ENCODE data around the gene ADPRHL1.
"Not testable (repeated sequence)": the region's sequence is repeated elsewhere in the genome, so short reads cannot be mapped to it uniquely, and the experiment has no call there.

Gene ADPRHL1

DNA sequence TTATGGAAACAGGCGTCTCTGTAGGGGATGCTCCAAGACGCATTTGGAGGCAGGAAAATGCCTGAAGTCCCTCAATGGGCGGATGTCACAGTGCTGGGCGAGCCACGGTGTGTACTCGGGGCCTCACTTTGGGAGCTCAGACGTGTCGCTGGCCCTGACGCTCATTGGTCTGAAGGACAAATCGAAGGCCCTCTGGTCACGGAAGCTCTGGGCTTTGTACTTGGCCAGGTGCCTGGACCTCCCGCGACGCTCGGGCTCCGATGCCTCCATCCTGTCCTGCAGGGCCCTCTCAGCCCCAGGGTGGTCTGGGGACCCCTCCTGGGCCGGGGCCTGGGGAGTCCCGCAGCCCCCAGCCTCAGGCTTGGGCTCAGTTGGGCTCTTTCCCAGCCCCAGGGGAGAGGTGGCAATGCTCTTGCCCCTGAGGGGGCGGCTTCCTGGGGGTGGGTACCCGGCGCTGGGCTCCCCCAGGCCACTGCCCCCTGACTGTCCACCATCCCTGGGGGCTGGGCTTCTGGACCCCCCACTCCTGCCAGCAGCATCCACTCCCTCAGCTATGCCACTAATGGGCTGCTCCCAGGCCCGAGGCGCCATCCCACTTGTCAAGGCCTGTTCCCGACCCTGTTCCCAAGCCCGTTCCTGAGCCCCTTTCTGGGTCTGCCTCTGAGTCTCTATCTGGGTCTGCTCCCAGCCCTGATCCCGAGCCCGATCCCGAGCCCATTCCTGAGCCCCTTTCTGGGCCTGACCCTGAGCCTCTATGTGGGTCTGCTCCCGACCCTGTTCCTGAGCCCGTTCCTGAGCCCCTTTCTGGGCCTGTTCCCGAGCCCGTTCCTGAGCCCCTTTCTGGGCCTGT is 49.8 kb downstream of the ADPRHL1 start:
- DNase-seq (ENCODE audit: low read depth in 2 of 2): no peak

DNA sequence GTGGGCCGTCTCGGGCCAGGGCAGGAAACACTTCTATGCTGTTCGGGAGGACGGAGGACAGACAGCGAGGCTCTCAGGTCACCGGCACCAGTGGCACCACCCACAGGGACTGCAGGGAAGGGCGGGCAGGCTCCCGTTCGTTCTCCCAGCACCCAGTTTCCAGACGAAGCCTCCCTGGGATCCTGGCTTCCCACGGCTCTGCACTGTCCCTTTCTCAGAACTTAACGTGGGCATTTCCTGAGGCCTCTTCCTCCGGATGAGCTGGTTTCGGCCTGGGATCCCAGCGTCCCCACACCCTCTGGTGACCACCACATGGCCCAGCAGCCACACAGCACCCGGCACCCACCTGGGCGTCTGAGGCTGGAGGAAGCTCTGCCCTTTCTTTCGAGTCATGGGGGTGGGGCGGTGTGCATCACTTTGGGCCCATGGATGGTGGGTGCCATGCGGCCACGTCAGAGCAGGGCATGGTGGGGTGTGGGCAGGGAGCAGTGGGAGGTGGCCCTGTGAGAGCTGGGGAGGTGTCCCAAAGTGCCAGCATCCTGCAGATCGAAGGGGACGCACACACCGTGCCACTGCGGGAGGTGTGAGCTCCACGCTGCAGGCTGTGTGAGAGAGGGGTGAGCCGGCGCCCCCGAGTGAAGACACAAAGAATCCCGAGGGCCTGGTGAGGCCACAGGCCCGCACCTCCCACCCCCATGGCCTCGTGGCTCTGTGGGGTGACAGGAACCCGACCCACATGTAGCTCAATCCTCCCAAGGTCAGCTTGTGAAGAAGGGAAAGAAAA is 50.6 kb downstream of the ADPRHL1 start:
- no peak for DNase-seq (ENCODE audit: low read depth in 2 of 2)

DNA sequence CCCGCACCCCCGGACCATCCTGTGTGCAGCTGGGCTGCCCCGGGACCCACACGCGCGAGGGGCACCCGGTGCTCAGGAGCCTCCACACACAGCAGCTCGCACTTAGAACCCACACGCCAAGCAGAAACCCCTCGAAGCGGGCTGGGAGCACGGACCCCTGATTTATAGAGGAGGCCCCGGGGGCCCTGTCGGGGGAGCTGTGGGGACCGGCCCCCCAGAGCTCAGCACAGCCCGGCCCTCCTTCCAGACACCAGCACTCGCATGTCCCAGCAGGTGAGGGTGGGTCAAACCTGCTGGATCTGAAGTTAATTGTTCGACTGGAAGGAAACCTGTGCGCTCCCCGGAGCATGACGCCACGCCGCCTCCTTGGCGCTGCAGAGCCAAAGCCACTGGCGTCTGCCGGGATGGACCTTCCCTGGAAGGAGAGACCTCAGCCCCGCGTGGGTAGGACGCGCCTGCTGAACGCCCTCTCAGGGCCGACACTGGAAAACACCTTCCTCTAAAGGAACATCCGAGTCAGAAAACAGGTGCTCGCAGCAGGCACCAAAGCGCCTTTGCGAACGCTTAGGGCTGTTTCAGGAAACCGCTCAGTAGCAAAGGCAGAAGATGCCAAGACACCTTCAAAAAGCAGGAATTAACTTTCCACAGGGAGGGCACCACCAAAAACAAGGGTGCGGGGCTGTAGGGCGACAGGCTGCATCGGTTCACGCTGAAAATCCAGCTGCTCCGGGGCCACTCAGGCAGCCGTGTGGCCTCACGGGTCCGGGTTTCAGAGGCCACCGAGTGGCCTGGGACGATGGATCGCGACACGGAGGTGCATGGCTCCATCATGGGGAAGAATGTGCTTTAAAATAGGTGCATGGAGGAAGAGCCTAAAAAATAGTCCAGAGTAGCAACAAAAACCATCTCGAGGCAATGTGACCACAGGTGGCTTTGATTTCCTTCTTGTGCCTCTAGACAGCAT is 51.6 kb downstream of the ADPRHL1 start:
- no peak for DNase-seq (ENCODE audit: low read depth in 2 of 2)

DNA sequence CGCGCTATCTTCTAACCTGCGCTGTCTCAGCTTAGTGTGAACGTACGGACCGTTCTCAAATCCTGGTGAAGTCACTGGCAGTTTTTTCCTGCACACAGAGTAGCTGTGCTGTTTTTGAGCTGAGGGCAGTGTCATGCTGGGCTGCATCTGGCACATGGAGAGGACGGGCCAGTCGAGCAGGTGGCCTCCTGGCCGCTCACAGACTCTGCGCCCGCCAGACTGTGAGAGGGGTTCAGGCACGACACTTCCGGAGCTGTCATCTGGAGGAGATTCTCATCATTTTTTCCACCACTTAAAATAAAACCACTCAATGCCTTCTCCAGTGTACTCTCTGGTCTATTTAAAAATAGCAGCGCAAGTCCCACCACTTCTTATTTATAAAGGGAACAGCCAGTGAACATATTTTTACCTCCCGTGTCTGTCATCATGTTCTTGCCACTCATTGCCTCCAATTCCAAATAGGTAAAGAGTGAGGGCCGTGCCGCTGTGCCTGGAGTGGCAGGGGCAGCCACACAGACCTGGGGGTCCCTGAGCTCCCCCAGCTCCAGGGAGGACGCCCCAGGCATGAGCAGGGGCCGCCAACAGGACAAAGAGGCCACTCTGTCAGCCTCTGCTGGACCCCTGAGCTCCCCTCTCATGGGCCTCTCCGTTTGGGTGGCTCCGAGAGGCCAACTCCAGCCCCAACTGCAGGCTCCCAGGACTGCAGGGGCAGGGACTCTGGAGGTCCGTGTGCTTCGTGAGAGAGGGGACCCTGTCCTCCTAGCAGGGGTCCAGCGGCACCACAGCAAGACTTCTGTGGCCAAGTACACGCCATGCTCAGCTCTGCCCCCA is 52.5 kb downstream of the ADPRHL1 start:
- no peak for DNase-seq (ENCODE audit: low read depth in 2 of 2)

DNA sequence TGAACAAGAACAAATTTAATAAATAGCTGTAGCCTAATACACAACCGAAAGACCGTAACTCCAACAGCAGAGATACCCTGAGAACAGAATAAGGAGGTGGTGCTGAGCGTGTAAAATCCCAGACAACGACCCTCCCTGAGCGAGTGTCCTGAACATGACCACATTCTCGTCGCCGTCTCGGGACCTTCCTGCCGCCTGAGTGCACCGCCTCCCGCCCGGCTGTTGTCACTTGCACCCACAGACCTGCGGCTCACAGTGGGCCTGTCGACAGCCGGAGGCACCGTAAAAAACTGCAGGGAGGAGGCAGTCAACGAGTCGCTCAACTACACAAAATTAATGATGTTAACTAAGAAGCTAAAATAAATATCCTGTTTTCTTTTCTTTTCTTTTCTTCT is 53.5 kb downstream of the ADPRHL1 start:
- no peak for DNase-seq (ENCODE audit: low read depth in 2 of 2)

DNA sequence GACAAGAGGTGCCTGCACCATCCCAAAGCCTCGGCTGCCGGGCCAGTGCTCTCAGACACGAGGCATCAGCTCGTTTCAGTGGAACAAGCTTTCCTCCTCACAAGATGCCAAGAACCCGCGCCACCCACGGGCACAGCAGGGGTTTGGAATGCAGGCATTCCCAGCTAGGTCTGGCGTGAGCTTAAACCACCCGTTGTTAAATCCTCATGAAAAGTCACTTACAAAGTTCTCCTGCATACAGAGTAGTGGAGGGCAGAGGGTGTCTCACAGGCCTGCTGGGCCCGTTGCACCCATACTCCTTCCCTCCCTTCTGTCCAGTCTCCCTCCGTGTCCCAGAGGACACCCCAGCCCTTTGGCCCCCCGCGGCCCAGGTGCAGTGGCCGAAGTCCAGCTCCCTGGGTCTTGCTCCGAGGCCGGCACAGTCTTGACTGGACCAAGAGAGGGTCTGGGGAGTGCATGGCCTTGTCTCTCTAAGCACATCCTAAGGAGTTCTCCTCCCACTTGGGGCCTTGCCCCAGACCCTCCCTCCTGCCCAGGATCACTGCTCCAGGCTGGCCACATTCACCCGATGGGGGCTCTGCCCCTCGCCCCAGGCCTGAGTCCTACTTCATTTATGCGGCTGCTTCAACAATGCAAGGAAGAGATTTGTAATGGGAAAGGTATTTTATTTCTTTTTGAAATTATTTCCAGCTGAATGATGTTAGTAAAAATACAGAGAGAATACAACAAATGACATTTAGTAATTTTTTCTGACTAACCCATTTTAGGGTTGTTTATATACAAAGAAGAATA is 54.1 kb downstream of the ADPRHL1 start:
- no peak for DNase-seq (ENCODE audit: low read depth in 2 of 2)

DNA sequence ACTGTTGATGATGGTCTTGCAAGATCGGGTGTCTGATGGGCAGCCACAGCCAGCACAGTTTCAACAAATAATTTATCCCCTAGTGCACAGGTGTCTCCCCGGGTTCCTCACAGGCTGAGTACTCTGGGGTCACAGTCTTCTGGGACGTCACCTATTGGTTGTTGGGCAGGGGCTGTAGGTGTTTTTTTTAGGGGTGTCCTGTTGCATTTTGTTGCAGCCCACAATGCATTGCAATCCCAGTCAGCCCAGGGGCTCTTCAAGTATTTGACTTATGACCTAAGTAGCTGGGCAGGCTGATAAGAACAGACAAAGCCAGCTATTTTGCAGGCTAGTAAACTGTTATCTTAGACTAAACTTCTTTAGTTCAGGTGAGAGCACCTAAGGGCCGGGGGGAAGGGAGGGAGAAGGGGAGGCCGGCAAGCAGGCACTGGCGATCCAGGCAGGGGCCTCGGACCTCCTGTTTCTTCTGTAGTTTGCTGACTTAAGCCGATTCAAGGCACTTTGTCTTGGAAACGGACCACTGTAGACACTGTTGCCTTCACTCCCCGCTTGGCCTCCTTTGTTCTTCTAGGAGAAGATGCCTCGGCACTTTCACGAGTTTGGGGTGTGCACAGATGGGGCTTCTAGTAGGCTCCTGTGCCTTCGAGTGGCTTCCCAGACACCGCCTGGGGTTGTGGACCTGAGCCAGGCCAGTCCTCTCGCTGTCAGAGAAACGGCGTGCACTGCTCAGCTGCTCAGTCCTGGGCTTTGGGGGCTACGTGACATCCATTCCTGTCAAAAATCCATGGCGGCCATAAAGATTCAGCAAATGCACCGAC is 55.5 kb downstream of the ADPRHL1 start:
- no peak for DNase-seq (ENCODE audit: low read depth in 2 of 2)

DNA sequence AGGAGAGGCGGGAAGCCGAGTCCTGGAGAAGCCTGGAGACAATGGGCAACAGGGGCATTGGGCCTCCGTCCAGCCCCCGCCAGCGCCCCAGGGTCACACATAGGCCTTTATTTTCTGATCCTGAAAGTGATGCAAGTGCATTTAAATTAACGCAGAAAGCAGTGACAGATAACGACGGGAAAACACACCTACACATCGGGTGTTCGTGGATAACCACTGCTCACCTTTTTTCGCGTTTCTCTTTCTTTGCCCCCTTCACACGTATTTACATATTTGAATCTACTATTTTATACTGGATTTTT is 59.0 kb downstream of the ADPRHL1 start:
- no peak for DNase-seq (ENCODE audit: low read depth in 2 of 2)

DNA sequence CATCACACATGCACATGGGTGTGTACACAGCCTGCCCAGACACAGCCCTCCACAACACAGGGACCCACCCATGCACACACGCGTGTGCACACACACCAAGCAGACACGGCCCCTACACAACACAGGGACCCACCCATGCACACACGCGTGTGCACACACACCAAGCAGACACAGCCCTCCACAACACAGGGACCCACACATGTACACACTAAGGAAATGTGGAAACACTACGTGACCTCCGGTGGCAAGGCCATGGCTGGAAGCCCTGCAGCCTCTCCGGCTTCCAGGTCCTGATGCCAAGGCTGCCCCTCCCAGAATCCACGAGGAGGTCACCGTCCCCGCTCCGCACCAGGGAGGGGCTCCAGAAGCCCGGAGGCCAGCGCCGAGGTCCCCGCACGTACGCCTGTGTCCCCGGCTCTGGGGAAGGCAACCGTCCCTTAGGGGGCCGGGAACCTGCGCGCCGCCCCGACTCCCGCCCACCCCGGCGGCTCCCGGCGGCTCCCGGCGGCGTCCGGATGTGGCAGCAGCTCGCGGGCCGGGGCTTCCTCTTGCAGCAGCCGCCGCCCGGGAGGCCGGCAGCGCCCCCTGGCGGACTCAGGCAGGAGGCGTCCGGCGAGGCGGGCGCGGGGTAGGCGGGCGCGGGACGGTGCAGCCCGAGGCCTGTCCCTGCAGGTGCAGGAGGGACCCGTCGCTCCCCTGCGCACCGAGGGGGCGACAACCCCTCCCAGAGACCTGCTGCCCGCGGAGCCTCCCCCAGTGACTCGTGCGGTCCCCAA is 59.5 kb downstream of the ADPRHL1 start:
- DNase-seq (ENCODE audit: low read depth in 2 of 2): peak; percentile 72 to 77

DNA sequence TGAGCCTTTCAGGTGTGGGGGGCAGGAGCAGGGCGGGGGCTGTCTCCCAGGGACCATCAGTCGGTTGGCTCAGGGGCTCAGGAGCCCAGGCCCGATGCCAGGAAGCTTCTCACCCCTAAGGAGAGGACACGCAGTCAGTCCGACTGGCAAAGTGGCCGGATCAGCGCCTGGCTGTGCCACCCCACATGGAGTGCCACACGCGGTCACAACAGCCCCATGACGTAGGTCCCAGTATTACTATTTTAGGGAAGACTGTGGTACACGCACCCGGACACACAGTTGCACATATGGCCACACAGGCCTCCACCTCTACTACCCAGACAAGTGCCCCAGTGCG is 60.1 kb downstream of the ADPRHL1 start:
- DNase-seq (ENCODE audit: low read depth in 2 of 2): no peak

DNA sequence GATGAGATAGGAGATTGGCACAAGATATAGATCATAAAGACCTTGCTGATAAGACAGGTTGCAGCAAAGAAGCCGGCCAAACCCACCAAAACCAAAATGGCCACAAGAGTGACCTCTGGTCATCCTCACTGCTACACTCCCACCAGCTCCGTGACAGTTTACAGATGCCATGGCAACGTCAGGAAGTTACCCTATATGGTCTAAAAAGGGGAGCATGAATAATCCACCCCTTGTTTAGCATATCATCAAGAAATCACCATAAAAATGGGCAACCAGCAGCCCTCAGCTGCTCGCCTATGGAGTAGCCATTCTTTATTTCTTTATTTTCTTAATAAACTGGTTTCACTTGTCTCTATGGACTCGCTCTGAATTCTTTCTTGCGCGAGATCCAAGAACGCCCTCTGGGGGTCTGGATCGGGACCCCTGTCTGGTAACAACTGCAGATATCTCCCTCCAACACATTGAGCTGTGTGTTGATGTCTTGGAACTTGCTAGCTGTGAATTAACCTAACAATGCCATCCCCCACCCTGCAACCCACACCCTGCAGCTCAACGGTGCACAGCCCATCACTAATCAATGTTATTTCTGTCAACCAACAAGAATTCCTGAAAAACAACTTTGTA is 62.3 kb downstream of the ADPRHL1 start:
- no peak for DNase-seq (ENCODE audit: low read depth in 2 of 2)

DNA sequence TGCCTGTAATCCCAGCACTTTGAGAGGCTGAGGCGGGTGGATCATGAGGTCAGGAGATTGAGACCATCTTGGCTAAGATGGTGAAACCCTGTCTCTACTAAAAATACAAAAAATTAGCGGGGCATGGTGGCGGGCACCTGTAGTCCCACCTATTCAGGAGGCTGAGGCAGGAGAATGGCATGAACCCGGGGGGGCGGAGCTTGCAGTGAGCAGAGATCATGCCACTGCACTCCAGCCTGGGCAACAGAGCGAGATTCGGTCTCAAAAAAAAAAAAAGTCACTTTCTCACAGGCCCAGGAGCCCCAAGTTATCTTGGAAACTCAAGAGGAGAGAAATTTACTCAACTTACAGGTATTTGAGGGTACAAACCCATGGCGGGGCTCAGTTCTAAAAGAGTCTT is 63.7 kb downstream of the ADPRHL1 start:
- DNase-seq (ENCODE audit: low read depth in 2 of 2): not testable (repeated sequence)

DNA sequence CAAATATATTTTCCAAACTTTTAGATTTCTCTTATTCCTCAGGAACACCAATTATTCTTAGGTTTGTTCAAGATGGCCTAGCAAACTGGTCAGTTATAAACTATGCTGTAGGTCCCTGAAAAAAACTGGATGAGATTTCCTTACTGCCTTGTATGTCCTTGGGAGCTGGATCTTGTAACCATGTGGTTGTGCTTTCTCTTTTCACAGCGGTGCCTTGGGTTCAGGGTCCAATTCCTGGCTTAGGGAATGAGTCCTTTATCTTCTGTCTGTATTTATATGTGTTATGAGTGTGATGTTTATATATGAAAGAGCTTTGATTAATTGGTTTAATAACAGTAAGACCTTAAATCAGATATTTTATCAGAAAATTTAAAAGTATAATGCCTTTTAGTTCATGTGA is 65.9 kb downstream of the ADPRHL1 start:
- DNase-seq (ENCODE audit: low read depth in 2 of 2): no peak

DNA sequence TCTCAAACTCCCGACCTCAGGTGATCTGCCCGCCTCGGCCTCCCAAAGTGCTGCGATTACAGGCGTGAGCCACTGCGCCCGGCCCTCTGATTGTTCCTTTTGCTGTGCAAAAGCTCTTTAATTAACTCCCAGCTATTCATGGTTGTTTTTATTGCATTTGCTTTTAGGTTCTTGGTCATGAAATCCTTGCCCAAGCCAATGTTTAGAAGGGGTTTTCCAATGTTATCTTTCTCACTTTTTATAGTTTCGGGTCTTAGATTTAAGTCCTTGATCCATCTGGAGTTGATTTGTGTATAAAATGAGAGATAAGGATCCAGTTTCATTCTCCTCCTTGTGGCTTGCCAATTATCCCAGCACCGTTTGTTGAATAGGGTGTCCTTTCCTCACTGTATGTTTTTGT is 70.2 kb downstream of the ADPRHL1 start:
- DNase-seq (ENCODE audit: low read depth in 2 of 2): no peak

DNA sequence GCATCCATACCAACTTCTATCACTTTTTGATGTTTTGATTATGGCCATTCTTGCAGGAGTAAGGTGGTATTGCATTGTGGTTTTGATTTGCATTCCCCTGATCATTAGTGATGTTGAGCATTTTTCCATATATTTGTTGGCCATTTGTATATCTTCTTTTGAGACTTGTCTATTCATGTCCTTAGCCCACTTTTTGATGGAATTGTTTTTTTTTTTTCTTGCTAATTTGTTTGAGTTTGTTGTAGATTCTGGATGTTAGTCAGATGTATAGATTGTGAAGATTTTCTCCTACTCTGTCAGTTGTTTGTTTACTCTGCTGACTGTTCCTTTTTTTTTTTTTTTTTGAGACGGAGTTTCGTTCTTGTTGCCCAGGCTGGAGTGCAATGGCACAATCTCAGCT is 70.7 kb downstream of the ADPRHL1 start:
- DNase-seq (ENCODE audit: low read depth in 2 of 2): not testable (repeated sequence)

DNA sequence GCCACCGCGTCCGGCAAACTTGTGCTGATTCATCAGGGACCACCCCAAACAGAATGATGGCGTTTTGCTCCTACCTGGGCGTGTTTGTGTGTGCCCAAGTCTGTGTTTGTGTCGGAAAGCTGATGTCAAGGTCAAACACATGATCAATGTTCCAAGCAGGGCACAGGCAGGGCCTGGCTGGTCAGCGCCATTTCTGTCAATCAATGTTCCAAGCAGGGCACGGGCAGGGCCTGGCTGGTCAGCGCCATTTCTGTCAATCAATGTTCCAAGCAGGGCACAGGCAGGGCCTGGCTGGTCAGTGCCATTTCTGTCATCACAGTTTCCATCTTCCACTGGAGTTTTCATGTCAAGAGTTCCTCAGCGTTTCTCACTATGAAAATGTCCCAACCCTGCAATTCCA is 74.5 kb downstream of the ADPRHL1 start:
- DNase-seq (ENCODE audit: low read depth in 2 of 2): no peak

DNA sequence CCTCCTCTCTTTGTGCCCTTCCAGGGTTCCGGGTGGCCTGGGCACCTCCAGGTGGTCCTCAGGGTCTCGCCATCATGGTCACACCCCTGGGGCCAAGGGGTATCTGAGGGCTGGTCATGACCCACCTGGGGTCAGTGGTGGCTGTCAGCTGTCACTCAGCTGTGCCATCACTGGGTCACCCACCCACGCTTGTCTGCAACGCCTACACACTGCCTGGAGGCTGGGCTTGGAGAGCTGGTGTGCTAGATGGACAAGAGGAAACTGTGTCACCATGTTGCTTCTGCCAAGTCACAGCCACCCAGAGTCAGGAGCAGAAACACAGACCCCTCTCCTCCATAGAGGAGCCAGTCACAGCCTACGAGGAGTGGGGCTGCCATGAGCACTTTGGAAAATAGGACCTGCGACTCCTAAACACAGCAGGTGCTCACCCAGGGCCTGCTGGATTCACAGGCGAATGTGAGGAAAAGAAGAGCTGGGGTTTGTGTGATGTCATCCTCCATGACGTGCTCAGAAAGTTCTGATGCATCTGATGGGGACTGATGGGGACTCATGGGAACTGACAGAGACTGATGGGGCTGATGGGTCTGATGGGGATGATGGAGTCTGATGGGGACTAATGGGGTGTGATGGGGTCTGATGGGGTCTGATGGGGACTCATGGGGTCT is 78.6 kb downstream of the ADPRHL1 start:
- DNase-seq (ENCODE audit: low read depth in 2 of 2): no peak
